ENCODE results near the gene CYLD. TPM values are rescaled to one million over a fixed set of nuclear protein-coding genes. Genes with fewer than 3 reads are reported as not detected.

The CYLD gene
- total and polyA plus RNA-seq, 4 experiments from 2014 or later, result 206 to 299 (median 274) TPM

DNA sequence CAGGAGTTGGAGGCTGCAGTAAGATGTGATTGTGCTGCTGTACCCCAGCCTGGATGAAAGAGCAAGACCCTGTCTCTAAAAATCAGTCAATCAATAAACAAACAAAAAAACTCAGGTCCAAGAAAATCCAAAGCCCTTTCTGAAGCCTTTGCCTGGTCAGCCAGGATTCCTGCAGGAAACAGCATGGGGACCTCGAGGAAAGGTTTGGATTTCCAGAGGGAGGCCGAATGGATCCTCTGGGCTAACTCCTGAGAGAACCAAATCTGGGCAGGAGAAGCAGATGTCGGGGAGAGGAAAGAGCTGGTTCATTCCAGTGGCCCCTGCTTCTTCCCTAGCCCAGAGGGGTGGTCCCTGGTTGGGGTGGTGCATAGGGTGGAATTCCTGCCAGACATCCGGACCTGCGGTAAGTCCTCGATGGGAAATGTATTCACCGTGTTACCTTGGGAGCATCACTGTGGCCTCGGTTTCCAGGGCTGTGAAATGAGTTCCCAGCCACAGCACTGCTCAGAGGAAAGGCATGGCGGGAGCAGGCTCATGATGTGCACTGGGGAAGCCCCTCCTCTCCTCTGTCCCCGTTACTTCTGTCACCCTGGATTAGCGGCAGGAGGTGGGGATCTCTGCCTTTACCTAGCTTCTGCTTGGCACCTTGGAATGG, 75.1 kb downstream of the CYLD start:
- H3K4me1 Mint-ChIP-seq, result no peaks in the 10 kb centered on the region
- H3K27ac Mint-ChIP-seq, result no peak overlapping the region
- no peak for DNase-seq
- H3K9me3 Mint-ChIP-seq, result peaks cover 0 to 2% (median 0%) of the 10 kb centered on the region in 8 donors
- intact Hi-C loops (cut with micrococcal nuclease), result no loop called here
- H3K4me3 ChIP-seq (ENCODE audit: low read length in 2 of 2), result no peak overlapping the region
- H3K4me1 ChIP-seq (ENCODE audit: insufficient read depth, low read length), result no peaks in the 10 kb centered on the region
- H3K27ac ChIP-seq (ENCODE audit: low read depth, low read length), result no peak overlapping the region
- CTCF ChIA-PET (ENCODE audit: partially characterized antibody), result interaction anchor here (0.9 to 1.4 kb wide), 2 partner anchors 11 to 792 kb away, joined by 5 to 6 read pairs; partner anchors contain the start of gene CNEP1R1
- POLR2A ChIA-PET (ENCODE audit: partially characterized antibody), result no interaction called here
- no peaks in the 10 kb centered on the region for H3K27me3 ChIP-seq (ENCODE audit: insufficient read depth, low read length)
- H3K9me3 ChIP-seq (ENCODE audit: control insufficient read depth in 1 of 2, low read length in 2 of 2), result no peaks in the 10 kb centered on the region
- no peak overlapping the region for H3K4me3 Mint-ChIP-seq
- H3K27me3 Mint-ChIP-seq, result peaks cover 0 to under 1% of the 10 kb centered on the region in 2 donors
- H3K36me3 ChIP-seq (ENCODE audit: insufficient read depth, low read length), result no peaks in the 10 kb centered on the region
- no peaks in the 10 kb centered on the region for H3K36me3 Mint-ChIP-seq

DNA sequence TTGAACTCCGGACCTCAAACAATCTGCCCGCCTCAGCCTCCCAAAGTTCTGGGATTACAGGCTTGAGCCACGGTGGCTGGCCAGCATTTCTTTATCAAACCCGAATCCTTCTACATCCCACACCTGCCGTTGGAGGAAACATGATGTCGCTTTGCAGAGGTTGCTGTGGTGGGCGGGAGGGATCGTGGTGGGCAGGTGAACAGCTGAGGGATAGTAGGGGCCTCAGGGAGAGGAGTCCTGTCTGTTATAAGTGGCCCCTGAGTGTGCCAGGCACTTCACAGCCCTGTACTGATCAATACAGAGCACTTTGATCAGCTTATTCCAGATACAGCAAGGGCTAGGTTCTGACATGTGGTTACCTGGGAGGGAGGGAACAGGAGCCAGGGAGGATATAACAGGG, 76.5 kb downstream of the CYLD start:
- intact Hi-C loops (cut with micrococcal nuclease), result no loop called here
- H3K4me1 ChIP-seq (ENCODE audit: insufficient read depth, low read length), result no peaks in the 10 kb centered on the region
- no peaks in the 10 kb centered on the region for H3K36me3 Mint-ChIP-seq
- H3K4me1 Mint-ChIP-seq, result no peaks in the 10 kb centered on the region
- ChIA-PET POLR2A (ENCODE audit: partially characterized antibody) (no interaction called here), CTCF (ENCODE audit: partially characterized antibody) (interaction anchor here (2.0 kb wide), 1 partner anchor 12 kb away, joined by 5 read pairs; no protein-coding TSS in a partner anchor)
- H3K27ac Mint-ChIP-seq, result no peak overlapping the region
- H3K27ac ChIP-seq (ENCODE audit: low read depth, low read length), result no peak overlapping the region
- H3K9me3 Mint-ChIP-seq, result peaks cover 0 to 2% (median 0%) of the 10 kb centered on the region in 8 donors
- no peak for DNase-seq
- H3K4me3 ChIP-seq (ENCODE audit: low read length in 2 of 2), result no peak overlapping the region
- no peaks in the 10 kb centered on the region for H3K36me3 ChIP-seq (ENCODE audit: insufficient read depth, low read length)
- H3K9me3 ChIP-seq (ENCODE audit: control insufficient read depth in 1 of 2, low read length in 2 of 2), result no peaks in the 10 kb centered on the region
- H3K27me3 Mint-ChIP-seq, result peaks cover 0 to 3% of the 10 kb centered on the region in 2 donors
- no peak overlapping the region for H3K4me3 Mint-ChIP-seq
- H3K27me3 ChIP-seq (ENCODE audit: insufficient read depth, low read length), result no peaks in the 10 kb centered on the region

DNA sequence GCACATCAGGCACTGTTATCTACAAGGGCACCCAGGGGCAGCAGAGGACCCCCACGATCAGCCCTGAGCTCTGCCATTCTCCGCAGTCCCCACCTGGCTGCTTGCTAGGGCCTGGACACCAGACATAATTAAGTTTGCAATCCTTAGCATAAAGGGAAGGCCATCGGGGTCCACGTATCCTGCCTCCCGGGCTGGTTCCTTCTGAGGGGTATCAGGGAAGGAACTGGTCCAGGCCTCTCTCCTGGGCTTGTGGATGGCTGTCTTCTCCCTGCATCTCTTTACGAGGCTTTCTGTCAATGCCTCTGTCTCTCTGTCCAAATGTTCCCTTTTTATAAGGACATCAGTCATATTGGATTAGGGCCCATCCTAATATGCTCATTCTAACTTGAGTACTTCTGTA, 77.8 kb downstream of the CYLD start:
- POLR2A ChIA-PET (ENCODE audit: partially characterized antibody), result no interaction called here
- Histone ChIP-seq H3K4me1 (ENCODE audit: insufficient read depth, low read length) (no peaks in the 10 kb centered on the region), H3K4me3 (ENCODE audit: low read length in 2 of 2) (no peak overlapping the region), H3K9me3 (ENCODE audit: control insufficient read depth in 1 of 2, low read length in 2 of 2) (no peaks in the 10 kb centered on the region), H3K36me3 (ENCODE audit: insufficient read depth, low read length) (no peaks in the 10 kb centered on the region), H3K27ac (ENCODE audit: low read depth, low read length) (no peak overlapping the region), H3K27me3 (ENCODE audit: insufficient read depth, low read length) (no peaks in the 10 kb centered on the region)
- Mint-ChIP-seq H3K36me3 (no peaks in the 10 kb centered on the region), H3K4me1 (no peaks in the 10 kb centered on the region), H3K9me3 (peaks cover 0 to 2% (median 0%) of the 10 kb centered on the region in 8 donors), H3K4me3 (no peak overlapping the region), H3K27ac (no peak overlapping the region), H3K27me3 (peaks cover 7 to 8% of the 10 kb centered on the region in 2 donors)
- no peak for DNase-seq
- intact Hi-C loops (cut with micrococcal nuclease), result no loop called here
- CTCF ChIA-PET (ENCODE audit: partially characterized antibody), result interaction anchor here (2.0 kb wide), 1 partner anchor 13 kb away, joined by 5 read pairs; no protein-coding TSS in a partner anchor

DNA sequence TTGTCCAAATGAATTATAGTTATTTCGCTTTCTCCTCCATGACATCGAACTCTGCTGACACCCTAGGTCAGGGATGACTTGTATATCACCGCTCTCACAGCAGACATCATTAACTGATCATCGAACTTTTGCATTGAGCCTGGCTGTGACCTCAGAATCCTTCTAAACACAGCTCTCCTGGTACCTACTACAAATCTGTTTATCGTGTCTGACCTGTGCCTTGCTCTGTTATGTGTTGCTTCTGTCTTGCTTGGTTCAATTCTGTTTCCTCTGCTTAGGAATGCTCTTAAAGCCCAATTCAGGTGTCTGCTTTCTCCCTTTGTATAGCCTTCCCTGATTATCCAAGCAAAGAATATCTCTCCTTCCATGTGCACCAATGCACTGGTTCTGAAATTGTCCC, 78.3 kb downstream of the CYLD start:
- H3K36me3 Mint-ChIP-seq, result no peaks in the 10 kb centered on the region
- no peak for DNase-seq
- peaks cover 0 to 2% (median 0%) of the 10 kb centered on the region in 8 donors for H3K9me3 Mint-ChIP-seq
- intact Hi-C loops (cut with micrococcal nuclease), result no loop called here
- no peaks in the 10 kb centered on the region for H3K27me3 ChIP-seq (ENCODE audit: insufficient read depth, low read length)
- no peak overlapping the region for H3K27ac ChIP-seq (ENCODE audit: low read depth, low read length)
- peaks cover 9 to 10% of the 10 kb centered on the region in 2 donors for H3K27me3 Mint-ChIP-seq
- no peaks in the 10 kb centered on the region for H3K4me1 Mint-ChIP-seq
- H3K9me3 ChIP-seq (ENCODE audit: control insufficient read depth in 1 of 2, low read length in 2 of 2), result no peaks in the 10 kb centered on the region
- CTCF ChIA-PET (ENCODE audit: partially characterized antibody), result interaction anchor here (2.0 kb wide), 1 partner anchor 14 kb away, joined by 5 read pairs; no protein-coding TSS in a partner anchor
- no peak overlapping the region for H3K27ac Mint-ChIP-seq
- H3K4me1 ChIP-seq (ENCODE audit: insufficient read depth, low read length), result no peaks in the 10 kb centered on the region
- no peaks in the 10 kb centered on the region for H3K36me3 ChIP-seq (ENCODE audit: insufficient read depth, low read length)
- H3K4me3 Mint-ChIP-seq, result no peak overlapping the region
- no peak overlapping the region for H3K4me3 ChIP-seq (ENCODE audit: low read length in 2 of 2)
- POLR2A ChIA-PET (ENCODE audit: partially characterized antibody), result no interaction called here

DNA sequence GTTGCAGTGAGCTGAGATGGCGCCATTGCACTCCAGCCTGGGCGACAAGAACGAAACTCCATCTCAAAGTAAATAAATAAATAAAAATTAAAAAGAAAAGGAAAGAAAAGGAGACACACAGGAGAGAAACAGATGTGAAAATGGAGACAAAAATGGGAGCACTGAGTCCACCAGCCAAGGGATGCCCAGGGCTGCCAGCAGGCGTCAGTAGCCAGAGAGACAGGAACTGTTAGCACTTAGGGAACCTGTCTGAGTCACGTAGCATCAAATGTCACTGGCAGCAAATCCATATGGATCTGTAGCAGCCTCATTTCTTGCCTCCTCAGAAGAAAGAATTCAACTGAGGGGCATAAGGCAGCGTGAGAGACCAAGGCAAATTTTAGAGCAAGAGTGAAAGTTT, 79.7 kb downstream of the CYLD start:
- H3K27ac ChIP-seq (ENCODE audit: low read depth, low read length), result no peak overlapping the region
- H3K9me3 ChIP-seq (ENCODE audit: control insufficient read depth in 1 of 2, low read length in 2 of 2), result no peaks in the 10 kb centered on the region
- Mint-ChIP-seq H3K9me3 (peaks cover 0 to 5% (median 0%) of the 10 kb centered on the region in 8 donors), H3K27me3 (peaks cover 9 to 10% of the 10 kb centered on the region in 2 donors), H3K4me1 (no peaks in the 10 kb centered on the region), H3K4me3 (no peak overlapping the region), H3K27ac (no peak overlapping the region), H3K36me3 (no peaks in the 10 kb centered on the region)
- POLR2A ChIA-PET (ENCODE audit: partially characterized antibody), result no interaction called here
- H3K36me3 ChIP-seq (ENCODE audit: insufficient read depth, low read length), result no peaks in the 10 kb centered on the region
- DNase-seq, result no peak
- no peak overlapping the region for H3K4me3 ChIP-seq (ENCODE audit: low read length in 2 of 2)
- intact Hi-C loops (cut with micrococcal nuclease), result no loop called here
- H3K27me3 ChIP-seq (ENCODE audit: insufficient read depth, low read length), result no peaks in the 10 kb centered on the region
- H3K4me1 ChIP-seq (ENCODE audit: insufficient read depth, low read length), result no peaks in the 10 kb centered on the region
- CTCF ChIA-PET (ENCODE audit: partially characterized antibody), result interaction anchor here (2.5 kb wide), 1 partner anchor 15 kb away, joined by 9 read pairs; no protein-coding TSS in a partner anchor

DNA sequence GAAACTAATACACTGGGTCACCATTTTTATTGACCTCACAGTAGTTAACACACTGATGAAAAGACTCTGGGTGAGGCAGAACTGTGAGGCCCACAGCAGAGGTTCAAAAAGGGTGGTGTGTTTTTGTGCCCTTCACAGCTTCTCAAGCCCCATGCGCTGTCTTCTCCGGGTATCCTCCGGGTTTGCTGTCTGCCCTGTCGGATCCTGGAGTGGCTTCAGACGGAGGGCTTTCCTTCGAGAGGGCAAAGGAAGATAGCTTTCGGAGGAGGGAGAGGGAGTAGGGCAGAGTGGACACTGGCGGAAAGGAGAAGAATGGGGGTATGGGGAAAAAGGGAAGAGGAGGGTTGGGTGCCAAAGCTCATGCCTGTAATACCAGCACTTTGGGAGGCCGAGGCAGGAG, 80.8 kb downstream of the CYLD start:
- Mint-ChIP-seq H3K27me3 (peaks cover 9 to 10% of the 10 kb centered on the region in 2 donors), H3K9me3 (peaks cover 0 to 5% (median 0%) of the 10 kb centered on the region in 8 donors), H3K4me1 (no peaks in the 10 kb centered on the region), H3K4me3 (no peak overlapping the region), H3K27ac (no peak overlapping the region), H3K36me3 (no peaks in the 10 kb centered on the region)
- Histone ChIP-seq H3K27ac (ENCODE audit: low read depth, low read length) (no peak overlapping the region), H3K27me3 (ENCODE audit: insufficient read depth, low read length) (no peaks in the 10 kb centered on the region), H3K4me3 (ENCODE audit: low read length in 2 of 2) (no peak overlapping the region), H3K4me1 (ENCODE audit: insufficient read depth, low read length) (no peaks in the 10 kb centered on the region), H3K9me3 (ENCODE audit: control insufficient read depth in 1 of 2, low read length in 2 of 2) (no peaks in the 10 kb centered on the region), H3K36me3 (ENCODE audit: insufficient read depth, low read length) (no peaks in the 10 kb centered on the region)
- ChIA-PET POLR2A (ENCODE audit: partially characterized antibody) (no interaction called here), CTCF (ENCODE audit: partially characterized antibody) (interaction anchor here (0.9 to 2.5 kb wide), 2 partner anchors 14 to 16 kb away, joined by 3 to 9 read pairs; no protein-coding TSS in a partner anchor)
- intact Hi-C loops (cut with micrococcal nuclease), result no loop called here
- no peak for DNase-seq

DNA sequence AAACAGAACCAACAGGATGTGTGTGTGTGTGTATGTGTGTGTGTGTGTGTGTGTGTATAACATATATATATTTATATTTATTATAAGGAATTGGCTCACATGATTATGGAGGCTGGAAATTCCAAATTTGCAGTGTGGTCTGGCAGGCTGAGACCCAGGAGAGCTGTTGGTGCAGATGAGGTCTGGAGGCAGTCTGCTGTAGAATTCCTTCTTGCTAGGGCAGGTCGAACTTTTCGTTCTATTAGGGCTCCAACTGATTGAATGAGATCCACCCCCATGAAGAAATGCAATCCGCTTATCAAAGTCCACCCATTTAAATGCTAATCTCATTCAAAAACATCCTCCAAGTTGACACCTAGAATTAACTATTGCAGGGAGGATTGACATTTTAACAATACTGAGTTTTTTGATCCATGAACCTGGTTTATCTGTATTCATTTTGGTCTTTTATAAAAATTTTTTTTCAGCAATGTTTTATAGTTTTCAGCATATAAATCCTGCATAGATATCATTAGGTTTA, 85.0 kb downstream of the CYLD start:
- H3K27ac ChIP-seq (ENCODE audit: low read depth, low read length), result no peak overlapping the region
- no peaks in the 10 kb centered on the region for H3K36me3 ChIP-seq (ENCODE audit: insufficient read depth, low read length)
- no peaks in the 10 kb centered on the region for H3K27me3 ChIP-seq (ENCODE audit: insufficient read depth, low read length)
- POLR2A ChIA-PET (ENCODE audit: partially characterized antibody), result no interaction called here
- H3K4me3 ChIP-seq (ENCODE audit: low read length in 2 of 2), result no peak overlapping the region
- DNase-seq, result no peak
- Mint-ChIP-seq H3K4me3 (peak overlapping the region in 1 of 8 donors; percentile 43), H3K27me3 (peaks cover 11 to 14% of the 10 kb centered on the region in 2 donors), H3K4me1 (no peaks in the 10 kb centered on the region), H3K36me3 (no peaks in the 10 kb centered on the region), H3K27ac (no peak overlapping the region), H3K9me3 (peaks cover 0 to 5% (median 0%) of the 10 kb centered on the region in 8 donors)
- no peaks in the 10 kb centered on the region for H3K4me1 ChIP-seq (ENCODE audit: insufficient read depth, low read length)
- CTCF ChIA-PET (ENCODE audit: partially characterized antibody), result no interaction called here
- H3K9me3 ChIP-seq (ENCODE audit: control insufficient read depth in 1 of 2, low read length in 2 of 2), result no peaks in the 10 kb centered on the region
- intact Hi-C loops (cut with micrococcal nuclease), result no loop called here
